Activated CD8-positive, alpha-beta memory T cell treated with anti-CD3 and anti-CD28 coated beads, Interleukin-2, amount 50 U/mL, for 1 hour (primary cell): Measurements from ENCODE around the gene CDKAL1.
"Not testable (repeated sequence)": the region's sequence is repeated elsewhere in the genome, so short reads cannot be mapped to it uniquely, and the experiment has no call there.

Experiments used
- DNase-seq: peaks from one replicate; pipeline ENCODE4 v3.0.0-alpha.2; 2020; ENCODE audit errors: extremely low read depth

CDKAL1 gene

DNA sequence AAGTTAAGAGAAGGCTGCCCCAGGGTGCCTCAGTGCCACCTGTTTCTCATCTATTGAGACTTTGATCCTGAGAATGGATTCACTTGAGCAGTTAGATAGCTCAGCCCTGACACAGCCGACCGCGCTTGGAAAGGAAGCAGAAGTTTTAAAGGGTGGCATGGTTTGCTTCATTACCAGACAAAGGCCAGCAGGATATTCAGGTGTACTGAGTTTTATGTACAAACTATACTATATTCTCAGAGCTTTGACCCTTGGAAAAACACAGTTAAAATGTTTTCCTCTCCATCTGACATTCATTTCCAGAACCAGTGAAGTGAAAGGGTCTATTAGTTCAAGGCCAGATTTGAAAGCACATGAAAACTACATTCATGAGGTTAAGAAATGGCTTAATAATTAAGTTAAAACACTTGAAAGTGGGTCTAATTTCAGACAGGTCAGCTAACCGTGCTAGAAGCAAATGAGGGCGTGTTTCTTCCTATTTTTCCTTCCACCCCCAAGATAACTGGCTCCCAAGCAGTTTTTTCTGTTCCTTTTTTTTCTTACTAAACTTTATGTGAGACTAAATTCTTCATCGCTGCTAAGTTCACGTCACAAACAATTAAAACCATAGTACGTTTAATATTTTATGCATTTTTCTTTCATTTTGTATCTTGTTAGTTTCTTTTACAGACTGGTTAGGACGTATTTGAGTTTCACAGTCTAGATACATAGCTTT lies 674.0 kb downstream of the CDKAL1 start:
- no peak for DNase-seq

DNA sequence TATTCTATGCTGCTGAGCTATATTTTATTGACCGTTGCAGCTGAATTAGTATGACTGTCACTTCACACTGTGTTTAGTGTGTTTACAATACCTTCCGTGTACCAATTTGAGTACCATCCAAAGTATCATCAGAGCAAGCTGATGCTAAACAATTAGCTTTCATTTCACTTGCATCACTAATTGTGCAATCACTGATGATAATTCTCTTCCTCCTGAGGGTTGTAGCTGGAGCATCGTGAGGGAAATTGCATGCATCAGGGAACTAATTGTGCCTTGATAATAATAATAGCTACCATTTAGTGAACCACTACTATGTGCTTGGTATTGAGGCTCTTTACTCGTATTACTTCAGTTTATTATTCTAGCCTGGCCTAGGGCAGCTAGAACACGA lies 674.5 kb downstream of the CDKAL1 start:
- DNase-seq, result no peak

- DNase-seq, result no peak
These were observed 679.2 kb downstream of the CDKAL1 start for GRCh38 chr6:21213492-21213891.

GRCh38 chr6:21214738-21215448 lies 680.6 kb downstream of the CDKAL1 start:
- no peak for DNase-seq

DNA sequence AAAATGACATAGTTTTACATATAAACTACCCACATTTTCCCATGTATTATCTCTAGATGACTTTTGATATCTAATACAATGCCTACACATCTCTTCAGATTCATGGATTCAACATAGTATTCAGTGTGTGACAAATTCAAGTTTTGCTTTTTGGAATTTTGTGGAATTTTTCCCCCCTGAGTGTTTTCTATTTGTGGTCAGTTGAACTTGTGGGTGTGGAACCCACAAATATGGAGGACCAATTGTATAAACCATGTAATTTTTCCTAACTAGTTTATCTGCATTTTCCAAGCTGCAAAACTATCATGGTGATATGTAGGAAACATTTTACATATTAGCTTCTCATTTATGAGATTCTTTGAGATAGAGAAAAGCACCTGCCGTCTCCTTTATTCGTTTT lies 685.0 kb downstream of the CDKAL1 start:
- no peak for DNase-seq

- DNase-seq, result no peak
These were observed 685.6 kb downstream of the CDKAL1 start for GRCh38 chr6:21219856-21220255.

DNA sequence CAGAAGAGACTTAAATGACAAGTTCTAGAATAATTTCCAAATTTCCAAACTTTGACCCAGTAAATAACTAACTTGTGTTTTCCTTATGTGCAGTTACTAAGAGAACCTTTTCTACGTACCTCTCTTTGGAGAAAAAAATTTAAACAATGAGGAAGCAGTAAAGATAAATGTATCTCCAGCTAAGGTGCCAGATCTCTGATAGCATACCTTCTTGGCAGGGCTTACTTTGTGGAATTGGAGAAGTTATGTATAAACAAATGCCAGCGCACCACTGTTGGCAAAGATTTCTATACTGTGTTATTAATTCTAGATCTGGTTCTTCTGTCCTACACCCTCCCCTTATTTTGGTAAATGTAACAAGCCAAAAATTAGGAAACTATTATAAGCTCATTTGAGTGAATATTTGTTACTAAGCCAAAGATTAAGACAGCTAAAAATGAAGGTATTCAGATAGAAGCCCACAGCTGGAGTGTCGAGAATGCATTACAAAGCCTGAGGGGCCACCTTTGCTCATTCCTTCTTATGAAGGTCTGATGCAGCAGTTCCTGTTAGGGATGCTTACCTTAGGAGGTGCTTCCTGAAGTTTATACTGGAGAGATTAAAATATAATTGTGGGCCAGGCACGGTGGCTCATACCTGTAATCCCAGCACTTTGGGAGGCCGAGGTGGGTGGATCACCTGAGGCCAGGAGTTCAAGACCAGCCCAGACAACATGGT lies 686.2 kb downstream of the CDKAL1 start:
- no peak for DNase-seq

- DNase-seq, result no peak
These were observed 688.4 kb downstream of the CDKAL1 start for GRCh38 chr6:21222656-21223055.

DNA sequence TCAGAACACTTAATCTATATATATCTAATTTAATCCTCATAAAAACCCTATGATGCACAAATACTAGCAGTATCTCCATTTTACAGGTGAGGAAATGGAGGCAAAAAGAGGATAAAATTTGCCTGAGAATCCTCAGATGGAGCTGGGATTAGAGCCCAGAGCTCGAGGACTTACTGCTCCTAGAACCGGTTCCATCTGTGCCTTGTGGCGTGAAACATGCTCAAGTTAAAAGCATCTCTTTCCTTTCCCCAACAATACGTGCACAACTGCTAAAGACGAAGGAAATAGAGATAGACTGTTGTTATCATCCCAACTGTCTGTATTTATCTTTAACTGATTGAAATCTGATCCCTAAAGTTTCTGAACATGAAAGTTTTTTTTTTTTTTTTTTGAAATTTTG lies 691.7 kb downstream of the CDKAL1 start:
- DNase-seq, result no peak

DNA sequence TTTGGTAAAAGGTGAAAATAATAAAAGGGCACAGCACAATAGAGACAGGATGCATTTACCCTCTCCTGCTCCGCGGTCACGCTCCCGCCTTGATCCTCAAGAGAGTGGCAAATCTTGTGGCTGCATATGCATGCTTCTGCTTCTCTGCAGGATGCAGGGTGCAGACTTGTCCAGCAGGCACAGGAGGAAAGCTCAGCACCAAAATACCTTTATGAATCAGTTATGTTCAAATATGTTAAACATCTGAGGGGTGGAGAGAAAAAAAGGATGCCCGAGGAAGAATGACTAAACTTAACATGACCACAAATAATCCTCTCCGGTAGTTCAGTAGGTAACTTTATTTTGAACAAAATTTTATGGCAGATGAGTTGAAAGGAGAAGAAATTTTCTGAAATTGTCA lies 693.2 kb downstream of the CDKAL1 start:
- DNase-seq, result no peak

DNA sequence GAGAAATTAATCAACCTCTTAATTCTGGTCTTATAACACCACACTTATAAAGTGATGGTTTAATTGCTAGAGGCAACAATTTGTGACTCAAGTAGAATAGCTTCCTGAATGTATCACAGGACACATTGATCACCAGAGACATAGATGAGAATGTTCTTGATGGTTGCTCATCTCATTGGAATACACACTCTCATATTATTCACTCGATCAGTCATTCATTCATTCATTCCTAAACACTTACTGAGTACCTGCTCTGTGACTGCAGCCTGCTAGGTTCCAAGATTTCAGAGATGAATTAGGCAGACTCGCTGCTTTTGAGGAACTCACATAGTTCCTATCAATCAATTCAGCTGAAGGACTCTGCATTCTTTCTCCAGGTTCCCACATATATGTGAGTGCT lies 694.2 kb downstream of the CDKAL1 start:
- DNase-seq, result no peak

GRCh38 chr6:21228876-21229460 lies 694.7 kb downstream of the CDKAL1 start:
- no peak for DNase-seq

- DNase-seq, result no peak
These were observed 696.3 kb downstream of the CDKAL1 start for GRCh38 chr6:21230536-21230935.

DNA sequence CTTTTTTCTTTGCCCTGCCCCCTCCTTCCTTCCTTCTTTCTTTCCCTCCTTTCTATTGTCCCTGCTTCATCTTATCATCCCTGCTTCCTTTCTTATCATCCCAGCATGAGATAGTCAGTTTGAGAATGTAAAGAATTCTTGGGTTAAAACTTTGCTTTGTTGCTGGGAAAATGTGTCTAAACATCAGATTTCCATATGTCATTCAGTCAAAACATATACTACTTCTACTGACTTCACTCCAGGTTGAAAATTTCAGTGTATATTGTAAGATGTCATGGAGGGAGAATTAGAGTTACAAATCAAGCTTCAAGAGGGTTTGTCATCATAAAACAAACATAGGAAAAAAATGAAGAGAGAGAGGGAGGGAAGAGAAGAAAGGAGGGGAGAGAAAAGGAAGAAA lies 700.9 kb downstream of the CDKAL1 start:
- DNase-seq, result no peak

- DNase-seq, result no peak
These were observed 704.0 kb downstream of the CDKAL1 start for GRCh38 chr6:21238208-21238607.

DNA sequence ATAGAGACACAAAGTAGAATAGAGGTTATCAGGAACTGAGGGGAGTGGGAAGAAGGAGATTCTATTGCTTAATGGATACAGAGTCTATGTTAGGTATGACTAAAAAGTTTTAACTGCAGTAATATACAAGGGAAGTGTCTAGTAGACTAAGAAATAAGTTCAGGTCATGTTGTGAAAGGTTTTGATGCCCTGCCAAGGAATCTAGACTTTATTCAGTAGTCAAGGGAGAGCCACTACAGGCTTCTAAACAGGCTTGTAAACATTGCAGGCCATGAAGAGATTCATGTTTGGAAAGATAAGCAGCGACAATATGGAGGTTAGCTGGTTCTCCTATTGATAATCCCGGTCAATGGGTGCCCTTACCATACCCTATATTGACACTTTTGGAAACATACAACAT lies 706.5 kb downstream of the CDKAL1 start:
- DNase-seq, result no peak

- DNase-seq, result no peak
These were observed 707.2 kb downstream of the CDKAL1 start for GRCh38 chr6:21241231-21242130.

- DNase-seq, result no peak
These were observed 710.7 kb downstream of the CDKAL1 start for GRCh38 chr6:21244897-21245470.

DNA sequence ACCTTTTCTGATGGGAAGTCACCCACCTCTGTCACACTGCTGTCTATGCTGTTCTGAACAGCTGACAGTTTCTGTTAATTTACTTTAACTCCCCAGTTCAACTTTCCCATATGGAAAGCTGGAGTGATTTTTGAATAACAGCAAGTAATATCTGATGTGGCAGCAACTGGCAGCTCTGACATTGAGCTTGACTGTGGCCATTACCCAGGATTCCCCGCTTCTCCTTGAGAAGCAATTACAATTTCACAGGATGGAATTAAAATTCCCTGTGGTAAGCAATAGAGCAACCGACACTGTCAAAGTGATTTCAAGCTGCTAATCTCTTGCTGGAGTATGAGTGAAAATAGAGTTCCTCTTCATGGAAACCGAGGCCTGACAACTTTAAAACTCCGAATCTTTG lies 711.2 kb downstream of the CDKAL1 start:
- DNase-seq, result no peak

DNA sequence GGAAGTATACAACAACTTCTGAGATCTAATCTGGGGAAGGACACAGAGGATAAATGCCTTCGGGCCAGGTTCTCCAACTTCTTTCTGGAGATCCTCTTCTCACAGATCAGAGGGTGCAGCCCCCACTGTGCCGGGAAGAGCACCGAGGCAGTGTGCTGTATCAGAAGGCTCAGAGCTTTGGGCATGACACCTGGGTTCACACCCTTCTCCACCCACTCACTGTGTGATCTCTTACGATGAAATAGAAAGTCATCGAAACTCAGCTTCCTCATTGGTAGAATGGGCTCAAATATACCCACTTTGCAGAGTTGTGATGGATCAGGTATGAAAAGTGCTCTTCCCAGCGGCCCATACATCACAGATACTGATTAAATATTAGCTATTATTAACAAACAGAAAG lies 711.8 kb downstream of the CDKAL1 start:
- DNase-seq, result no peak

- not testable (repeated sequence) for DNase-seq
These were observed 720.2 kb downstream of the CDKAL1 start for GRCh38 chr6:21254460-21254859.
